ENCODE data around the gene M6PR.
"Not testable (repeated sequence)": the region's sequence is repeated elsewhere in the genome, so short reads cannot be mapped to it uniquely, and the experiment has no call there.

M6PR gene

GRCh38 chr12:8904665-8905064 is 44.8 kb downstream of the M6PR start:
- Histone ChIP-seq H3K4me1 (ENCODE audit: control insufficient read depth, insufficient read depth, low read length) (no peaks in the 10 kb centered on the region), H3K36me3 (ENCODE audit: control insufficient read depth, insufficient read depth, low read length) (no peaks in the 10 kb centered on the region), H3K27me3 (ENCODE audit: control insufficient read depth, insufficient read depth, low read length) (no peaks in the 10 kb centered on the region), H3K4me3 (ENCODE audit: low read length) (no peak overlapping the region), H3K9ac (ENCODE audit: low read length) (no peak overlapping the region), H3K9me3 (ENCODE audit: control insufficient read depth, low read length) (no peaks in the 10 kb centered on the region)

GRCh38 chr12:8903646-8904045 is 45.8 kb downstream of the M6PR start:
- no peaks in the 10 kb centered on the region for H3K36me3 ChIP-seq (ENCODE audit: control insufficient read depth, insufficient read depth, low read length)

GRCh38 chr12:8902703-8903102 is 46.7 kb downstream of the M6PR start:
- not testable (repeated sequence) for H3K9ac ChIP-seq (ENCODE audit: low read length); H3K4me1 ChIP-seq (ENCODE audit: control insufficient read depth, insufficient read depth, low read length); H3K36me3 ChIP-seq (ENCODE audit: control insufficient read depth, insufficient read depth, low read length); H3K4me3 ChIP-seq (ENCODE audit: low read length); H3K9me3 ChIP-seq (ENCODE audit: control insufficient read depth, low read length); H3K27me3 ChIP-seq (ENCODE audit: control insufficient read depth, insufficient read depth, low read length)

More at GRCh38 chr12:8903646-8904045, 45.8 kb downstream of the M6PR start:
- Histone ChIP-seq H3K27me3 (ENCODE audit: control insufficient read depth, insufficient read depth, low read length) (no peaks in the 10 kb centered on the region), H3K9me3 (ENCODE audit: control insufficient read depth, low read length) (no peaks in the 10 kb centered on the region), H3K4me1 (ENCODE audit: control insufficient read depth, insufficient read depth, low read length) (no peaks in the 10 kb centered on the region), H3K9ac (ENCODE audit: low read length) (no peak overlapping the region), H3K4me3 (ENCODE audit: low read length) (no peak overlapping the region)

GRCh38 chr12:8899830-8900229 is 49.6 kb downstream of the M6PR start:
- H3K9me3 ChIP-seq (ENCODE audit: control insufficient read depth, low read length) = no peaks in the 10 kb centered on the region
- H3K36me3 ChIP-seq (ENCODE audit: control insufficient read depth, insufficient read depth, low read length) = no peaks in the 10 kb centered on the region

GRCh38 chr12:8897081-8897480 is 52.4 kb downstream of the M6PR start:
- Histone ChIP-seq H3K4me3 (ENCODE audit: low read length) (no peak overlapping the region), H3K9ac (ENCODE audit: low read length) (no peak overlapping the region), H3K9me3 (ENCODE audit: control insufficient read depth, low read length) (no peaks in the 10 kb centered on the region), H3K27me3 (ENCODE audit: control insufficient read depth, insufficient read depth, low read length) (no peaks in the 10 kb centered on the region), H3K36me3 (ENCODE audit: control insufficient read depth, insufficient read depth, low read length) (no peaks in the 10 kb centered on the region), H3K4me1 (ENCODE audit: control insufficient read depth, insufficient read depth, low read length) (no peaks in the 10 kb centered on the region)

More at GRCh38 chr12:8899830-8900229, 49.6 kb downstream of the M6PR start:
- Histone ChIP-seq H3K9ac (ENCODE audit: low read length) (no peak overlapping the region), H3K4me3 (ENCODE audit: low read length) (no peak overlapping the region), H3K27me3 (ENCODE audit: control insufficient read depth, insufficient read depth, low read length) (no peaks in the 10 kb centered on the region), H3K4me1 (ENCODE audit: control insufficient read depth, insufficient read depth, low read length) (no peaks in the 10 kb centered on the region)

GRCh38 chr12:8894986-8895385 is 54.5 kb downstream of the M6PR start:
- Histone ChIP-seq H3K27me3 (ENCODE audit: control insufficient read depth, insufficient read depth, low read length) (no peaks in the 10 kb centered on the region), H3K4me3 (ENCODE audit: low read length) (no peak overlapping the region), H3K9ac (ENCODE audit: low read length) (no peak overlapping the region), H3K36me3 (ENCODE audit: control insufficient read depth, insufficient read depth, low read length) (no peaks in the 10 kb centered on the region), H3K4me1 (ENCODE audit: control insufficient read depth, insufficient read depth, low read length) (no peaks in the 10 kb centered on the region), H3K9me3 (ENCODE audit: control insufficient read depth, low read length) (no peaks in the 10 kb centered on the region)

- Histone ChIP-seq H3K27me3 (ENCODE audit: control insufficient read depth, insufficient read depth, low read length) (no peaks in the 10 kb centered on the region), H3K4me1 (ENCODE audit: control insufficient read depth, insufficient read depth, low read length) (no peaks in the 10 kb centered on the region), H3K4me3 (ENCODE audit: low read length) (no peak overlapping the region), H3K9ac (ENCODE audit: low read length) (no peak overlapping the region), H3K9me3 (ENCODE audit: control insufficient read depth, low read length) (no peaks in the 10 kb centered on the region), H3K36me3 (ENCODE audit: control insufficient read depth, insufficient read depth, low read length) (no peaks in the 10 kb centered on the region)
Observed at GRCh38 chr12:8894378-8894777, 55.1 kb downstream of the M6PR start.

- Histone ChIP-seq H3K27me3 (ENCODE audit: control insufficient read depth, insufficient read depth, low read length) (no peaks in the 10 kb centered on the region), H3K4me1 (ENCODE audit: control insufficient read depth, insufficient read depth, low read length) (no peaks in the 10 kb centered on the region), H3K36me3 (ENCODE audit: control insufficient read depth, insufficient read depth, low read length) (no peaks in the 10 kb centered on the region)
Observed at GRCh38 chr12:8891976-8892375, 57.5 kb downstream of the M6PR start.

More at GRCh38 chr12:8891976-8892375, 57.5 kb downstream of the M6PR start:
- Histone ChIP-seq H3K4me3 (ENCODE audit: low read length) (no peak overlapping the region), H3K9ac (ENCODE audit: low read length) (no peak overlapping the region), H3K9me3 (ENCODE audit: control insufficient read depth, low read length) (no peaks in the 10 kb centered on the region)

All from mucosa of stomach (tissue), 1 donor.